GM21619 (cell line): ENCODE data around the gene WNK1.
"Not testable (repeated sequence)": the region's sequence is repeated elsewhere in the genome, so short reads cannot be mapped to it uniquely, and the experiment has no call there.

Source experiments
- ATAC-seq: cut with Tn5 transposase; IDR thresholded peaks from one replicate; pipeline ENCODE4 v1.9.1; 2021; ENCODE audit not compliant: unreplicated experiment

Gene WNK1

GRCh38 chr12:740921-741320 lies 11.5 kb upstream of the WNK1 start:
- no peak for ATAC-seq

GRCh38 chr12:749751-750270 lies 2.6 kb upstream of the WNK1 start:
- ATAC-seq = no peak

- ATAC-seq = no peak
These were observed 1.8 kb upstream of the WNK1 start for GRCh38 chr12:750366-751191.

DNA sequence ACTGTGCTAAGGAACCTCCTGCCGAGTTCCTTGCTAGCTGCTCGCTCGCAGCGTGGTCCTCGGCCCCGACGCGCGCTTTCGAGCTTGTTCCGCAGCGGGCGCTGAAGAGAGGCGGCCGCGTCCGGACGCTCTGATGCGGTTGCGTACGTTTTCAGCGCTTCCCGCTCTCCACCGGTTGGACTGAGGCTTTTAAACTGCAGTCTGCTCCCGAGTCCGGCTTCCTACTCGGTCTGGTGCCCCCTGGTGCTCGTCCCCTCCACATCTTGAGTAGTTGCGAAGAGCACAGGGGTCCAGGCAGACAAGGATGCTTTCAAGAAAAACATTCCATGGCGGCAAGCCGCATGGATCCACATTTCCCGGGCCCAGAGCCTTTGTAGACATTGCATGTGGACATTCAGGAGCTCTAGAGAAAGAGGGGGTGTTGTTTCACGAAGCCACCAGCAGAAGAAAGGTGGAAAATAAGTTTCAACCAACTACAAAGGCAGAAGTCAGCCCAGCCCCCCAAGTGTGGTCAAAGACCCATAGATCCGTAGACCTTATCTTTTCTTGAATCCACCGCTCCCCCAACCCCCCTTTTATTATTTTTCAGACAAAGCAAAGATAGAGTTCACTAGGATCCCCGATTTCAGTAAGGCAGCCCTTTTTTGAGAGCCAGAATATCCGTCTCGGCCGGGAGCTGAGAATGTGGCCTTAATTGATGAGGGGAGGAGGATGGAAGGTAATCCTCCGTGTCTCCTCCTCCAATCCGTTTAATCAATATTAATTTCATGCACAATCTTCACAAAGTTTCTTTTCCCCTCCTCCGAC lies 984 bp upstream of the WNK1 start:
- peak; percentile 40 for ATAC-seq

- ATAC-seq = peak; percentile 28
These were observed 574 bp downstream of the WNK1 start for GRCh38 chr12:752695-753610.

DNA sequence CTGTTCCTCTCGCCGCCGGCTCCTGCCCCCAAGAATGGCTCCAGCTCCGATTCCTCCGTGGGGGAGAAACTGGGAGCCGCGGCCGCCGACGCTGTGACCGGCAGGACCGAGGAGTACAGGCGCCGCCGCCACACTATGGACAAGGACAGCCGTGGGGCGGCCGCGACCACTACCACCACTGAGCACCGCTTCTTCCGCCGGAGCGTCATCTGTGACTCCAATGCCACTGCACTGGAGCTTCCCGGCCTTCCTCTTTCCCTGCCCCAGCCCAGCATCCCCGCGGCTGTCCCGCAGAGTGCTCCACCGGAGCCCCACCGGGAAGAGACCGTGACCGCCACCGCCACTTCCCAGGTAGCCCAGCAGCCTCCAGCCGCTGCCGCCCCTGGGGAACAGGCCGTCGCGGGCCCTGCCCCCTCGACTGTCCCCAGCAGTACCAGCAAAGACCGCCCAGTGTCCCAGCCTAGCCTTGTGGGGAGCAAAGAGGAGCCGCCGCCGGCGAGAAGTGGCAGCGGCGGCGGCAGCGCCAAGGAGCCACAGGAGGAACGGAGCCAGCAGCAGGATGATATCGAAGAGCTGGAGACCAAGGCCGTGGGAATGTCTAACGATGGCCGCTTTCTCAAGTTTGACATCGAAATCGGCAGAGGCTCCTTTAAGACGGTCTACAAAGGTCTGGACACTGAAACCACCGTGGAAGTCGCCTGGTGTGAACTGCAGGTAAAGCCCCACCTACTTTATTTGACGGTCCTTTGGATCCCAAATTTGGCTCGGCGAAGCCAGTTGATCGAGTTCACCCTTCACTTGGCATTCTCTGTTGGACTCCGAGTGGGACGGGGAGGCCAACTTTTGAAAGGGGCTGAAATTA lies 1.5 kb downstream of the WNK1 start:
- ATAC-seq = no peak

- no peak for ATAC-seq
These were observed 2.1 kb downstream of the WNK1 start for GRCh38 chr12:754473-754820.

DNA sequence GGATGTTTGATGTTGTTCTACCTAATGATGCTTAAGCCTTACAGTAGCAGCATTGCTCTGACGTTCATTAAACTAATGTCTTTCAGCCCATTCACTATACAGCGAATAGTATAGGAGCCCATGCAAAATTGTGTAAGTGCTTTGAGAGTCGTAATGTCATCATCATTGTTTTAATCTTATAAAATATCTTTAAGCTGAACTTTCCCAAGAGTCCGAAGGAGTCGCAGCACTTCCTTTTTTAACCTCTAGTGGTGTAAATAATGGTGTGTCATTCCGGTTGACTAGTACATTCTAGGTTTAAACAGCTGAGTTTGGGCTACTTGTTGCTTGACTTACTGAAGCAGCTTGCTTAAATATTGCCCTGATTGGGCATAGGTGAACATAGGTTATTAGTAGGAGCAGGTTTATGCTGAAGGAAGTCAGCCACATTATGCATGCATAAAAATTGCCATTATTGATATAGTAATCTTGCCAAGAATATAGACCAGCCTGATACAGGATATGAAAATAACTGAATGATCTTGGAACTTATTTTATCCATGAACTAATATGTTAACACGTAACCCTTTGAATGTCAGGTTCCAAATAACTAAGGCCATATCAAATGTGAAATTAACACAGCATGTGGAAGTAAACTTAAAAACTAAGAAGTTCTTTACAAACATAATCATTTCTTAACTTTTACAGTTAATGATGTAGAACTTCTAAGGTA lies 2.6 kb downstream of the WNK1 start:
- no peak for ATAC-seq

- no peak for ATAC-seq
These were observed 7.2 kb downstream of the WNK1 start for GRCh38 chr12:759628-760027.

GRCh38 chr12:761256-761655 lies 8.9 kb downstream of the WNK1 start:
- ATAC-seq = no peak

- no peak for ATAC-seq
These were observed 13.5 kb downstream of the WNK1 start for GRCh38 chr12:765840-766239.

- ATAC-seq = no peak
These were observed 16.1 kb downstream of the WNK1 start for GRCh38 chr12:768434-768833.

- ATAC-seq = no peak
These were observed 18.1 kb downstream of the WNK1 start for GRCh38 chr12:770479-770878.

DNA sequence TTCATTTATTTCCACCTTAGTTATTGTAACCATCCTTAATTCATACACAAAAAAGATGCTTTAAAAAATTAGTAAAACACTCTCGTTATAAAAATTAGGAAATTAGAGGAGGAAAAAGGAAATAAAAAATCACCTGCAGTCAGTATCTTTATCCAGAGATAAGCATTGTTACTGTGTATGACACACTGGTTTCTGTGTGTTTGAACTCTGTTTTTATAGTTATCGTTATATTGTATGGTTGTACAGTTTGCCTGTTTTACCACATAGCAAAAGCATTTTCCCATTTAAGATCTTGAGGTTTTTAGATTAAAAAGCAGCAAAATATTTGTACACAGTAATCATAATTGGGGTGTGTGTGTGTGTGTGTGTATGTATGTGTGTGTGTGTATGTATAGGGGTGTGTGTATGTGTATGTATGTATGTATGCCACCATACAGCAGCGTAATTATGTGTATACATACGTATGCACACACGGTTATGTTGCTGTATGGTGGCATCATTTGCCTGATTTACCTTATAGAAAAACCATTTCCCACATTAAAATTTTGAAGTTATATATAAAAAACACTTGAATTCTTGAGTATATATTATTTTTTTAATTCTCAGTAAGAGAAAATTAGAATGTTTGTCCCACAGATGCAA lies 19.8 kb downstream of the WNK1 start:
- no peak for ATAC-seq

DNA sequence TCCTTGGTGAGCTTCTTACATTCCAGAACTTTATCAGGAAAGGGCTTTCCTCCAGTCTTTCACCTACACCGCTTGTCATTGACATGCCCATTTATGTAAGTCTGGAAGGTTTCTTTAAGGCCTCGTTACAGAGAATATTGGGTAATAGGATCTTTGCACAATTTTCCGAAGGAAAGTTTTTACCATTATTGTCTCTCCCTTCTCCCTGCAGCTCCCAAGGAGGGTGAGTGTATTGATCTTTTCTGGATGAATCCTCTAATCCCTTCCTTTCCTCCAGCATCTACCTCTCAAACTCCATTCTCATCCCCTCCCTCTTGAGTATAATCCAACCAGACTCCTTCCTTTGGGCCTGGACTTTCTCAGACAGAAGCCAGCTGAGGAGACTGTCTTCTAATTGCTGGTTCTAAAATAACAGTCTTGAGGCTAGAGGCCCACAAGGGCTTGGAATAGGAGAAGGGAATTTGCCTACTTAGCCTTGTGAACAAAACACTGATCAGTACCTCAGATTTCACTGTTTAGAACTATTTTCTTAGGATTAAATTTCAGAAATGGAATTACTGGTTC lies 21.8 kb downstream of the WNK1 start:
- ATAC-seq = no peak

- not testable (repeated sequence) for ATAC-seq
These were observed 23.8 kb downstream of the WNK1 start for GRCh38 chr12:775973-776771.

DNA sequence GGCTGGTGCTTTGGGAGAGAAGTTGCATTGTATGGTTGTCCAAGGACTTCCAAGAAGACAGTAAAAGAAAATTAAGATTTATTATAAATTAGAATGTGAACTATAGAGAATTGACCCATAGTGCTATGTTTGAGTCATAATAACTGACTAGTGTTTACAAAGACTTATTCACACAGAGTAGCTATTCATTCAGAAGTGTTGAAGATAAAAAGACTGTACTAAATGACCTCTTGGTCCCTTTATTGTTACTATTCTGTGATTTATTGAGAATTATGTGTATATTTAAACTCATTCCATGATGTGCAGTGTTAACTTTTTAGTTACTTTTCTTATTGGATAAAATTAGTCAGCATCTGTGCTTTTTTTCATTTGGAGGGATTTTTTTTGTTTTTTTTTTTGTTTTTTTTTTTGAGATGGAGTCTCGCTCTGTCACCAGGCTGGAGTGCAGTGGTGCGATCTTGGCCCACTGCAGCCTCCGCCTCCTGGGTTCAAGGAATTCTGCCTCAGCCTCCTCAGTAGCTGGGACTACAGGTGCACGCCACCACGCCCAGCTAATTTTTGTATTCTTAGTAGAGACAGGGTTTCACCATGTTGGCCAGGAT lies 24.5 kb downstream of the WNK1 start:
- not testable (repeated sequence) for ATAC-seq
